ENCODE data around the gene LGR5. TPM values are rescaled to one million over a fixed set of nuclear protein-coding genes. Genes with fewer than 3 reads are reported as not detected.
A peak's percentile ranks its signal among the peaks of the same experiment; 100 is the strongest.

LGR5 gene, protein sequence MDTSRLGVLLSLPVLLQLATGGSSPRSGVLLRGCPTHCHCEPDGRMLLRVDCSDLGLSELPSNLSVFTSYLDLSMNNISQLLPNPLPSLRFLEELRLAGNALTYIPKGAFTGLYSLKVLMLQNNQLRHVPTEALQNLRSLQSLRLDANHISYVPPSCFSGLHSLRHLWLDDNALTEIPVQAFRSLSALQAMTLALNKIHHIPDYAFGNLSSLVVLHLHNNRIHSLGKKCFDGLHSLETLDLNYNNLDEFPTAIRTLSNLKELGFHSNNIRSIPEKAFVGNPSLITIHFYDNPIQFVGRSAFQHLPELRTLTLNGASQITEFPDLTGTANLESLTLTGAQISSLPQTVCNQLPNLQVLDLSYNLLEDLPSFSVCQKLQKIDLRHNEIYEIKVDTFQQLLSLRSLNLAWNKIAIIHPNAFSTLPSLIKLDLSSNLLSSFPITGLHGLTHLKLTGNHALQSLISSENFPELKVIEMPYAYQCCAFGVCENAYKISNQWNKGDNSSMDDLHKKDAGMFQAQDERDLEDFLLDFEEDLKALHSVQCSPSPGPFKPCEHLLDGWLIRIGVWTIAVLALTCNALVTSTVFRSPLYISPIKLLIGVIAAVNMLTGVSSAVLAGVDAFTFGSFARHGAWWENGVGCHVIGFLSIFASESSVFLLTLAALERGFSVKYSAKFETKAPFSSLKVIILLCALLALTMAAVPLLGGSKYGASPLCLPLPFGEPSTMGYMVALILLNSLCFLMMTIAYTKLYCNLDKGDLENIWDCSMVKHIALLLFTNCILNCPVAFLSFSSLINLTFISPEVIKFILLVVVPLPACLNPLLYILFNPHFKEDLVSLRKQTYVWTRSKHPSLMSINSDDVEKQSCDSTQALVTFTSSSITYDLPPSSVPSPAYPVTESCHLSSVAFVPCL
- not detected for total RNA-seq
- long read RNA-seq: 0 reads

DNA sequence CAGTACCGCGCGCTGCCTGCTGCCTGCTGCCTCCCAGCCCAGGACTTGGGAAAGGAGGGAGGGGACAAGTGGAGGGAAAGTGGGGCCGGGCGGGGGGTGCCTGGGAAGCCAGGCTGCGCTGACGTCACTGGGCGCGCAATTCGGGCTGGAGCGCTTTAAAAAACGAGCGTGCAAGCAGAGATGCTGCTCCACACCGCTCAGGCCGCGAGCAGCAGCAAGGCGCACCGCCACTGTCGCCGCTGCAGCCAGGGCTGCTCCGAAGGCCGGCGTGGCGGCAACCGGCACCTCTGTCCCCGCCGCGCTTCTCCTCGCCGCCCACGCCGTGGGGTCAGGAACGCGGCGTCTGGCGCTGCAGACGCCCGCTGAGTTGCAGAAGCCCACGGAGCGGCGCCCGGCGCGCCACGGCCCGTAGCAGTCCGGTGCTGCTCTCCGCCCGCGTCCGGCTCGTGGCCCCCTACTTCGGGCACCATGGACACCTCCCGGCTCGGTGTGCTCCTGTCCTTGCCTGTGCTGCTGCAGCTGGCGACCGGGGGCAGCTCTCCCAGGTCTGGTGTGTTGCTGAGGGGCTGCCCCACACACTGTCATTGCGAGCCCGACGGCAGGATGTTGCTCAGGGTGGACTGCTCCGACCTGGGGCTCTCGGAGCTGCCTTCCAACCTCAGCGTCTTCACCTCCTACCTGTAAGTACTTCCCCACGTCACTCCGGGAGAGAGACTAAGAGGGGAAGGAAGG, at the start of gene LGR5:
Gene LGR5 (plus strand): TSS at position 186 of the 732 bp plus-strand sequence. CDS start 283 bp downstream, at position 469.
- intact Hi-C loops (cut with DNase I): no loop called here
- DNase-seq (ENCODE audit: missing footprints) (peak; percentile 72), ATAC-seq (peak; percentile 60)

DNA sequence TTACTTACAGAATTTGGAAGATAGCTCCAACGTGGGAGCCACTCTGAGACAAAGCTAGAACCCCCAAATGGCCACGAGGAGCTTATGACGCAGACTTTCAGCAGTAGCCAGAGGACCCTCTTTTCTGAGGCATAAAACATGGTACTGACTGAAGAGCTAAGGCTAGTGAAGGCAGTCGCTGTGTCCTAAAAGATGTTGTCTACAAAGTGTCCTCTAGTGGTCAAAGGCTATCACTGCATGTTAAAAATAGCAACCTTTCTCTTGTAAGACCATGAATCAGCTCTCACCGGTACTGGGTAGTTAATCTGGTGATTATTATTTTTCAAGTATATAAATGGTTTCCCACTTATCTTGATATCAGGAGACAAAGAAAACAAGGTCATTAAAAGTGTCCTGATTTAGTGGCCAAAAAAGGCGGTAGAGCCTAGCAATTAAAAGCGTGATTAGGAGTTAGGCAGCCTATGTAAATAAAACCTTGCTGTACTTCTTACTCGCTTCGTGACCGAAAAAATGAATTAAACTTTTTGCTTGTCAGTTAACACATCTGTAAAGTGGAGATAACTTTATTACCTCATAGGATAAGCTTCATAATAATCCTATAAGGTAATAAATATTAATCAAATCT, 47.0 kb upstream of the LGR5 start:
- ATAC-seq (no peak), DNase-seq (ENCODE audit: missing footprints) (no peak)
- intact Hi-C loops (cut with DNase I): no loop called here

DNA sequence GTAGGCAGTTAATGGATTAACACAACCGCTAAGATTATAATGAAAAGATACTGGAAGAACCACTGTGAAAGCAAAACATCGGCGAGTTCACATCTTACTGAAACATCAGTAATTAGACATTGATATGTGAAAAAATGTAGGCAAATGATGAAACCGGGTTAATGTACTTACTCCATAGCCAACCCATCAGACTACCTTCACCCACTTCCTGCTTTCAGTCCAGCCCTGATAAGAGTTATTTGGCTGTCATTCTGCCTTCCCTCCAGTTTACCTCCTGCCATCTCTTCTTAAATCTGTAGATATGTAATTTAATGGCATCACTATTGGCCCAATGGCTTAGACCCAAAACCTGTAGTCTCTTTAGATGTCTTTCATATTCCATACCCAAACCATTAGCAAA, 46.0 kb upstream of the LGR5 start:
- intact Hi-C loops (cut with DNase I): no loop called here
- ATAC-seq (no peak), DNase-seq (ENCODE audit: missing footprints) (no peak)

- no peak for ATAC-seq
- intact Hi-C loops (cut with DNase I): no loop called here
- no peak for DNase-seq (ENCODE audit: missing footprints)
These were observed 42.1 kb upstream of the LGR5 start for GRCh38 chr12:71397433-71397954.

GRCh38 chr12:71399197-71399596, 40.4 kb upstream of the LGR5 start:
- intact Hi-C loops (cut with DNase I): no loop called here
- ATAC-seq (no peak), DNase-seq (ENCODE audit: missing footprints) (no peak)

- intact Hi-C loops (cut with DNase I): no loop called here
- ATAC-seq: no peak
- no peak for DNase-seq (ENCODE audit: missing footprints)
These were observed 39.1 kb upstream of the LGR5 start for GRCh38 chr12:71400481-71400880.

DNA sequence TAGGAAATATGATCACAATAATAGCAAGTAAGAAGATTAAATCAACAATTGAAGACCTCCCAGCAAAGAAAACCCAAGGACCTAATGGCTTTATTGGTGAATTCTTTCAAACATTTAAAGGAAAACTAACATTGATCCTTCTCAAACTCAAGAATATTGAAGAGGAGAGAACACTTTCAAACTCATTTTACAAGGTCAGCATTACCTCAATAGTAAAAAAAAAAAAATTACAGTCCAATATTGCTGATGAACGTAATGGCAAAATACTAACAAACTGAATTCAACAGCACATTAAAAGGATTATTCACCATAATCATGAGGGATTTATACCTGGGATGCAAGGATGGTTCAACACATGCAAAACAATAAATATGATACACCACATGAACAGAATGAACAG, 33.7 kb upstream of the LGR5 start:
- no peak for DNase-seq (ENCODE audit: missing footprints)
- intact Hi-C loops (cut with DNase I): no loop called here
- no peak for ATAC-seq

- intact Hi-C loops (cut with DNase I): no loop called here
- no peak for ATAC-seq
- no peak for DNase-seq (ENCODE audit: missing footprints)
These were observed 31.9 kb upstream of the LGR5 start for GRCh38 chr12:71407732-71408131.

DNA sequence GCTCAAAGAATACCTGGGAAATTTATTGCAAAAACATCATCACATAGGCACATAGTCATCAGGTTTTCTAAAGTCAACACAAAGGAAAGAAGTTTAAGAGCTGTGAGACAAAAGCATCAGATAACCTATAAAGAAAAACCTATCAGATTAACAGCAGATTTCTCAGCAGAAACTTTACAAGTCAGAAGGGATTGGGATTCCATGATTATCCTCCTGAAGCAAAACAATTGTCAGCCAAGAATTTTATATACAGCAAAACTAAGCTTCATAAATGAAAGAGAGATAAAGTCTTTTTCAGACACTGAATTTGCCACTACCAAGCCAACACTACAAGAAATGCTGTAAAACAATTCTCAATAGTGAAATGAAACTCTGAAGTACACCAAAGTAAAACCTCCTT, 28.8 kb upstream of the LGR5 start:
- no peak for DNase-seq (ENCODE audit: missing footprints)
- intact Hi-C loops (cut with DNase I): no loop called here
- no peak for ATAC-seq

GRCh38 chr12:71411635-71412034, 28.0 kb upstream of the LGR5 start:
- no peak for ATAC-seq

GRCh38 chr12:71415336-71416231, 24.0 kb upstream of the LGR5 start:
- no peak for ATAC-seq
- DNase-seq (ENCODE audit: missing footprints): no peak
- intact Hi-C loops (cut with DNase I): loop anchor here (1.0 to 5.0 kb wide), 2 partner anchors 222 to 332 kb away; no protein-coding TSS in a partner anchor

More at GRCh38 chr12:71411635-71412034, 28.0 kb upstream of the LGR5 start:
- DNase-seq (ENCODE audit: missing footprints): no peak
- intact Hi-C loops (cut with DNase I): no loop called here

GRCh38 chr12:71417181-71417580, 22.4 kb upstream of the LGR5 start:
- intact Hi-C loops (cut with DNase I): loop anchor here (5.0 kb wide), 1 partner anchor 220 kb away; no protein-coding TSS in a partner anchor
- ATAC-seq: no peak

GRCh38 chr12:71420775-71421406, 18.7 kb upstream of the LGR5 start:
- ATAC-seq (no peak), DNase-seq (ENCODE audit: missing footprints) (no peak)
- intact Hi-C loops (cut with DNase I): no loop called here

More at GRCh38 chr12:71417181-71417580, 22.4 kb upstream of the LGR5 start:
- no peak for DNase-seq (ENCODE audit: missing footprints)

GRCh38 chr12:71425568-71426299, 13.9 kb upstream of the LGR5 start:
- intact Hi-C loops (cut with DNase I): no loop called here
- no peak for DNase-seq (ENCODE audit: missing footprints)

DNA sequence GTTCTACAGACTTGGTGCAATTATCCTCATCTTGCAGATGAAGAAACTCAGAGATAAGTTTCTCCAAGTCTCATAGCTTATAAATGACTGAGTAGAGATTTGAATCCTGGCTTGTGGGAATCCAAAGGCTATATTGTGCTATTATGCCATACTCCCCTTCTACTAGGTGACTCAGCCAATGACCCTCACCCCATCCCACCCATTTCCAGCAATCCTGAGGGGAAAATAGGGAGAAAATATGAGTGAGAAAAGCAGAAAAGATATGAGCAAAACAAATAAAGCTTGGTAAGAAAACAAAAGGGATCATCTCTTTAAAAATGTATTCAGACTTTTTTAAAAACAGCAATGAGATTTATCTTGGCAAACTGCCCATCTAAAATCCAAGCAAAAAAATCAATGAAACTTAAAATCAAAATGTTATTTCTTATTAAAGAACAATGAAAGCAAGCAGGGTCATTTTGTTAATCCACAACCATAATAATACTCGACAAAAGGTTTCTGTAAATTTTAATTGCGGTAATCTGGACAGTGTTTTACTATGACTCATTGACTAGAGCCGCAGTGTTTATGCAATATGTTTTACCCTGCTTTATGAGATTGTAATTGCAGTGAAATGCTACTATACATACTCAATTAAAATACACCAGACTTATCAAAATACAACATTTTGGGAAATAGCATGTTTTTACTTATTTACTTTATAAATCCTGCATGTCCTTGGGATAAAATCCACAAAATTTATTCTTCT, 13.1 kb upstream of the LGR5 start:
- DNase-seq (ENCODE audit: missing footprints) (no peak), ATAC-seq (no peak)
- intact Hi-C loops (cut with DNase I): no loop called here

More at GRCh38 chr12:71425568-71426299, 13.9 kb upstream of the LGR5 start:
- no peak for ATAC-seq

GRCh38 chr12:71430756-71431155, 8.8 kb upstream of the LGR5 start:
- ATAC-seq (no peak), DNase-seq (ENCODE audit: missing footprints) (no peak)
- intact Hi-C loops (cut with DNase I): no loop called here
